Neuronal stem cell (in vitro differentiated cells): ENCODE measurements around the gene ZNF439.
"Not testable (repeated sequence)": the region's sequence is repeated elsewhere in the genome, so short reads cannot be mapped to it uniquely, and the experiment has no call there.

Source experiments
- DNase-seq: peaks from one replicate; pipeline ENCODE4 v3.0.0-alpha.2; 2013; ENCODE audit warnings: low spot score
- H2AFZ ChIP-seq: one replicate; pipeline ENCODE4 v1.6.1; 2013; ENCODE audit warnings: mild to moderate bottlenecking, low read length, inconsistent platforms
- H2AK5ac ChIP-seq: 2 replicates; pipeline ENCODE4 v1.6.1; 2013; ENCODE audit warnings: low read depth, mild to moderate bottlenecking, inconsistent platforms, low read length, moderate library complexity, mixed read lengths
- H2BK120ac ChIP-seq: 2 replicates; pipeline ENCODE4 v1.6.1; 2013; ENCODE audit warnings: low read depth, mild to moderate bottlenecking, inconsistent platforms, low read length, moderate library complexity, mixed read lengths
- H2BK12ac ChIP-seq: one replicate; pipeline ENCODE4 v1.6.1; 2013; ENCODE audit warnings: low read length, inconsistent platforms
- H2BK15ac ChIP-seq: 2 replicates; pipeline ENCODE4 v1.6.1; 2013; ENCODE audit warnings: mild to moderate bottlenecking, low read length, inconsistent platforms, mixed read lengths
- H2BK5ac ChIP-seq: one replicate; pipeline ENCODE4 v1.6.1; 2013; ENCODE audit warnings: inconsistent platforms, mild to moderate bottlenecking, low read length, moderate library complexity
- H3K14ac ChIP-seq: one replicate; pipeline ENCODE4 v1.6.1; 2013; ENCODE audit warnings: low read length, inconsistent platforms
- H3K18ac ChIP-seq: 2 replicates; pipeline ENCODE4 v1.6.1; 2013; ENCODE audit warnings: low read length, inconsistent platforms
- H3K23ac ChIP-seq: 2 replicates; pipeline ENCODE4 v1.6.1; 2013; ENCODE audit warnings: low read depth, mild to moderate bottlenecking, mixed read lengths, low read length, inconsistent platforms; ENCODE audit not compliant: poor library complexity
- H3K27ac ChIP-seq: replicated peaks from 3 replicates; pipeline ENCODE4 v1.5.1; 2013; ENCODE audit warnings: low read length, inconsistent platforms
- H3K27me3 ChIP-seq, 3 experiments: 2 replicates each; pipeline ENCODE4 v1.6.1; 2013; ENCODE audit warnings: low read length in 3 of 3, mild to moderate bottlenecking in 2 of 3, inconsistent platforms in 1 of 3, low read depth in 1 of 3, mixed read lengths in 1 of 3, moderate library complexity in 1 of 3; ENCODE audit not compliant: control insufficient read depth in 3 of 3, insufficient read depth in 3 of 3
- H3K36me3 ChIP-seq, 2 donors: replicated peaks in 1 of 2; 2 replicates each; pipeline ENCODE4 v1.6.1; 2013; ENCODE audit warnings: low read length in 2 of 2; ENCODE audit not compliant: control insufficient read depth in 2 of 2, insufficient read depth in 2 of 2
- H3K4ac ChIP-seq: 2 replicates; pipeline ENCODE4 v1.6.1; 2013; ENCODE audit warnings: inconsistent platforms, mild to moderate bottlenecking, low read length, moderate library complexity
- H3K4me1 ChIP-seq, 2 donors: 1 replicate in 1 of 2; 2 replicates in 1 of 2; pipeline ENCODE4 v1.6.1; 2013; ENCODE audit warnings: low read length in 2 of 2, low read depth in 1 of 2; ENCODE audit not compliant: control insufficient read depth in 2 of 2, insufficient read depth in 1 of 2
- H3K4me2 ChIP-seq: one replicate; pipeline ENCODE4 v1.6.1; 2013; ENCODE audit warnings: mild to moderate bottlenecking, low read length, inconsistent platforms; ENCODE audit not compliant: insufficient read depth, poor library complexity, severe bottlenecking
- H3K4me3 ChIP-seq, 2 donors: 2 replicates each; pipeline ENCODE4 v1.5.1; 2013; ENCODE audit warnings: low read length in 2 of 2, mild to moderate bottlenecking in 2 of 2, inconsistent platforms in 1 of 2, moderate library complexity in 1 of 2
- H3K79me1 ChIP-seq: one replicate; pipeline ENCODE4 v1.6.1; 2013; ENCODE audit warnings: low read depth, mild to moderate bottlenecking, inconsistent platforms, low read length, moderate library complexity
- H3K9ac ChIP-seq: one replicate; pipeline ENCODE4 v1.6.1; 2013; ENCODE audit warnings: mild to moderate bottlenecking, low read depth, low read length, inconsistent platforms; ENCODE audit not compliant: poor library complexity
- H3K9me3 ChIP-seq, 2 donors: replicated peaks in 1 of 2; 2 replicates each; pipeline versions ENCODE3 to v1.6.1; 2013; ENCODE audit warnings: low read length in 2 of 2, mild to moderate bottlenecking in 2 of 2, inconsistent platforms in 1 of 2, low read depth in 1 of 2, mixed read lengths in 1 of 2, moderate library complexity in 1 of 2; ENCODE audit not compliant: control insufficient read depth in 2 of 2, insufficient read depth in 1 of 2
- H4K8ac ChIP-seq: one replicate; pipeline ENCODE4 v1.6.1; 2013; ENCODE audit warnings: low read depth, mild to moderate bottlenecking, inconsistent platforms, low read length, moderate library complexity
- H4K91ac ChIP-seq: one replicate; pipeline ENCODE4 v1.6.1; 2013; ENCODE audit warnings: low read length, low read depth, mild to moderate bottlenecking, inconsistent platforms; ENCODE audit not compliant: poor library complexity
- WGBS, 2 donors: extraction: QIAGEN DNeasy Blood & Tissue Kit; methylation state at CpG; one replicate each; pipeline ENCODE4 v1.1.7; 2013; ENCODE audit warnings: missing lambda C conversion rate in 2 of 2, mixed read lengths in 1 of 2; ENCODE audit not compliant: insufficient read length in 2 of 2, insufficient replicate concordance in 1 of 2; ENCODE audit errors: extremely low coverage in 2 of 2; 5-methylcytosine and 5-hydroxymethylcytosine counted together

ZNF439 gene

DNA sequence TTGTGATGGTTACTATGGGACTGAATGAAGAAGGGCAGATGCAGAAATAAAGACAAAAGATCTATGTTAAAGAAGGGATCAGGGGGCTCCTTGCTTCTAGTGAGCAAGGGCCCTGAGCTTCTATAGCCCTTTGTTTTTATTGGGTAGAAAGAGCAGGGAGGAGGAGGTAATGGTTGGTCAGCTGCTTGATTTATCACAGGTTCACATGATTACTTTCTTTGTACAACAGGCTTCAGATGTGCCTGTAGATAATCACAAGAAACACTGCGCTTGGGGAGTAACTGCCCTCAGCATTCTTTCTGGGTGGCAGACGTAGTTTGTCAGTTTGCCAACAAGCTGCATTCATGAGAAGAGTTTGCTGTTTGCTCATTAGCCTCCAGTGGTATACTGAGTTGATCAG, 4.8 kb upstream of the ZNF439 start:
- H3K4me2 ChIP-seq: no peak overlapping the region
- H3K4me1 ChIP-seq: peaks cover 0 to 1% of the 10 kb centered on the region in 2 donors
- no CpG with 5 or more reads among the region's 2 CpGs for WGBS, 2 donors

DNA sequence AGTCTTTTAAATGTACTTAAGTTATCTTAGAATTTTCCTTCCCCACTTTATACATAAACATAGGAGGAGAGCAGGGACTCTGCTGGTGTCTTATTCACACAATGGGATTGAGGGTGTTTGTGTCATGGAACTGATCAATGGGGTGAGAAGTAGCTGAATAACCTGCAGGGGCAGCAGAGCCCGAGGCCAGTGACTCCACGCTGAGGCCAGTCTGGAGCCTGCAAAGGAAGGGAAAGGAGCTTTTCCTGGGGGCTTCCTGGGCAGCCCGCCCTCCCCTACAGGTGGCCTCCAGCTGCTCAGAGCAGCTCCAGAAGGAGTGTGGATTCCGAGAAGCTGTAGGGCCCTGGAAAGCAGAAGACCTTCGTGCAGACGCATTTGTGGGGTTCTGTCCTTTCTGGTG, 911 bp upstream of the ZNF439 start:
- not testable (repeated sequence) for H2BK120ac ChIP-seq, H3K4me1 ChIP-seq, H3K9ac ChIP-seq, H4K91ac ChIP-seq, H3K23ac ChIP-seq, H3K36me3 ChIP-seq, H2AK5ac ChIP-seq, DNase-seq, H2BK15ac ChIP-seq, H3K4me2 ChIP-seq, H4K8ac ChIP-seq, H3K9me3 ChIP-seq, H3K27me3 ChIP-seq, H3K4ac ChIP-seq, H3K14ac ChIP-seq, H3K18ac ChIP-seq, H2BK5ac ChIP-seq, H3K4me3 ChIP-seq, H2BK12ac ChIP-seq, H3K79me1 ChIP-seq, H3K27ac ChIP-seq
- peak overlapping the region; percentile 15 for H2AFZ ChIP-seq
- WGBS, 2 donors: no CpG with 5 or more reads among the region's 6 CpGs

More for the DNA sequence above, 4.8 kb upstream of the ZNF439 start:
- H3K14ac ChIP-seq: no peak overlapping the region
- no peak for DNase-seq
- no peaks in the 10 kb centered on the region for H3K79me1 ChIP-seq
- H3K23ac ChIP-seq: no peak overlapping the region
- no peak overlapping the region for H3K4me3 ChIP-seq
- H2AK5ac ChIP-seq: no peak overlapping the region
- H2AFZ ChIP-seq: no peak overlapping the region
- H2BK12ac ChIP-seq: no peak overlapping the region
- H3K27ac ChIP-seq: no peak overlapping the region
- H3K36me3 ChIP-seq: no peaks in the 10 kb centered on the region
- H4K8ac ChIP-seq: no peak overlapping the region
- H2BK120ac ChIP-seq: no peak overlapping the region
- H3K9me3 ChIP-seq: no peaks in the 10 kb centered on the region
- no peak overlapping the region for H2BK15ac ChIP-seq
- H4K91ac ChIP-seq: no peak overlapping the region
- no peak overlapping the region for H3K18ac ChIP-seq
- H3K27me3 ChIP-seq: no peaks in the 10 kb centered on the region
- H3K4ac ChIP-seq: no peak overlapping the region
- no peak overlapping the region for H2BK5ac ChIP-seq
- H3K9ac ChIP-seq: no peak overlapping the region

DNA sequence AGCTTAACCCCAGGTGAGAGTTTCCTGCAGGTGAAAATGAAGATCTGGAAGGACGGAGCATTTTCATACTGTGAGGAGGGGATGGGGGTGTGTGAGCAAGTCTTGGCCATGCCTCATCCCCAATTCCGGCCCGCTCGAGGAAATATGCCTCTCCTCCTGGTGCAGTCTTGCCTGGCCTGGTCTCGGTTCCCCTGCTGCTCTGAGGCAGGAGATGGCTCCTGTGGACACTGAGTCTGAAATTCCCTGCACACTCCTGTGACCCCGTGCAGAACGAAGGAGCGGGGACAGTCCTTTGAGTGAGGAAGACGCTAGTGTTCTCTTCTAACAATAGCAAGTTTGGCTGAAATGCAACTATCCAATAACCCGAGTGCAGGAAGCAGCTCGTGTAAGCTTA, 329 bp upstream of the ZNF439 start:
- Histone ChIP-seq H2BK12ac (no peak overlapping the region), H2BK5ac (no peak overlapping the region), H3K27me3 (no peaks in the 10 kb centered on the region), H3K4me1 (peaks cover 0 to 1% of the 10 kb centered on the region in 2 donors), H2BK15ac (no peak overlapping the region), H3K36me3 (no peaks in the 10 kb centered on the region), H3K18ac (no peak overlapping the region), H3K27ac (no peak overlapping the region), H3K14ac (no peak overlapping the region), H3K79me1 (no peaks in the 10 kb centered on the region), H3K4me3 (peak overlapping the region in 1 of 2 donors; percentile 45), H2BK120ac (no peak overlapping the region), H4K8ac (no peak overlapping the region), H2AFZ (peak overlapping the region; percentile 7), H4K91ac (no peak overlapping the region), H3K23ac (no peak overlapping the region), H3K9ac (no peak overlapping the region), H3K9me3 (peaks cover 0 to 2% of the 10 kb centered on the region in 2 donors), H2AK5ac (no peak overlapping the region), H3K4ac (no peak overlapping the region), H3K4me2 (no peak overlapping the region)
- no CpG with 5 or more reads among the region's 11 CpGs for WGBS, 2 donors
- DNase-seq: no peak

DNA sequence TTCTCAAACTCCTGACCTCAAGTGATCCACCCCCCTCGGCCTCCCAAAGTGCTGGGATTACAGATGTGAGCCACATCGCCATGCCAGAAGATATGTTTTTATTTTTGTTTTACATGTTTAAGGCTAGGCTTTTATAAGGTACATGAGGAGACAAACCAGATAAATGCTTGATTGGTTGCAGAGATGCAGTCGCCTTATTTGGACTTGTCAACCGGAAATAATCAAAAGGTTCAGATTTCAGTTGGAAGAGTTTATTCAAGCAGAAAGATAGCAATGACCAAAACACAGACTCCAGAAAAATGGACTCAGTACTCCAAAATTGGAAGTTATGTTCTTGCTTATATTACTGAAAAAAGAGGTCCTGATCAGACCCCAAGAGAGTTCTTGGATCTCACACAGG, 1.8 kb downstream of the ZNF439 start:
- not testable (repeated sequence) for H3K4ac ChIP-seq, H2BK15ac ChIP-seq, H3K14ac ChIP-seq, DNase-seq, H3K23ac ChIP-seq, H2BK5ac ChIP-seq, H2BK12ac ChIP-seq, H4K8ac ChIP-seq, H3K36me3 ChIP-seq, H3K9ac ChIP-seq, H3K18ac ChIP-seq, H2BK120ac ChIP-seq, H4K91ac ChIP-seq, H3K4me2 ChIP-seq, H3K27me3 ChIP-seq, H3K79me1 ChIP-seq, H3K27ac ChIP-seq, H2AK5ac ChIP-seq, H3K4me3 ChIP-seq, H2AFZ ChIP-seq, H3K9me3 ChIP-seq, H3K4me1 ChIP-seq
- no CpG with 5 or more reads among the region's 4 CpGs for WGBS, 2 donors
